ENCODE data around the gene POLR3A. TPM values are rescaled to one million over a fixed set of nuclear protein-coding genes. Genes with fewer than 3 reads are reported as not detected.
"Not testable (repeated sequence)": the region's sequence is repeated elsewhere in the genome, so short reads cannot be mapped to it uniquely, and the experiment has no call there.

Gene POLR3A
- polyA plus RNA-seq, 4 donors, result 16.1 to 19.7 (median 17.9) TPM

GRCh38 chr10:78025685-78026364 lies 3.5 kb downstream of the POLR3A start:
- DNase-seq (ENCODE audit: low read depth in 4 of 4, low spot score in 3 of 4), result no peak

- no peak for DNase-seq (ENCODE audit: low read depth in 4 of 4, low spot score in 3 of 4)
Observed at GRCh38 chr10:78023741-78024140, 5.6 kb downstream of the POLR3A start.

GRCh38 chr10:78021201-78021600 lies 8.1 kb downstream of the POLR3A start:
- no peak for DNase-seq (ENCODE audit: low read depth in 4 of 4, low spot score in 3 of 4)

DNA sequence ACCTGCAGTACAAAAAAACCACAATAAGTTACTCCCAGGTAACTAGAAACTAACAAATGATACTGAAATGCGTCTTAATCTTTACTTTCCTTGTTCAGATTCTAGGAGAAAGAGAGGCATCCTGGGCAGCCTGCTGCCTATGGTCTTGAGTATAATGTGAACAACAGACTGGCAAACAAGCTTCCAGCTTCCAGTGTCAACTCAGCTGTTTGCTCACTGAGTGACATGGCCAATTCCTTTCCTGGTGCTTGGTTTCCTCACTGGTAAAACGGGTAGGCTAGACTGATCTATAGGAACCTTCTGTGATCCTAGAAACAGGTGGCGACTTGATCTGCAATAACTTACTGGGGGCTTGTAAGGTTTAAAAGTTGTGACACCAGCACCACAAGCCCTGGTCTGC lies 10.1 kb downstream of the POLR3A start:
- no peak for DNase-seq (ENCODE audit: low read depth in 4 of 4, low spot score in 3 of 4)

- DNase-seq (ENCODE audit: low read depth in 4 of 4, low spot score in 3 of 4), result no peak
Observed at GRCh38 chr10:78017856-78018255, 11.5 kb downstream of the POLR3A start.

DNA sequence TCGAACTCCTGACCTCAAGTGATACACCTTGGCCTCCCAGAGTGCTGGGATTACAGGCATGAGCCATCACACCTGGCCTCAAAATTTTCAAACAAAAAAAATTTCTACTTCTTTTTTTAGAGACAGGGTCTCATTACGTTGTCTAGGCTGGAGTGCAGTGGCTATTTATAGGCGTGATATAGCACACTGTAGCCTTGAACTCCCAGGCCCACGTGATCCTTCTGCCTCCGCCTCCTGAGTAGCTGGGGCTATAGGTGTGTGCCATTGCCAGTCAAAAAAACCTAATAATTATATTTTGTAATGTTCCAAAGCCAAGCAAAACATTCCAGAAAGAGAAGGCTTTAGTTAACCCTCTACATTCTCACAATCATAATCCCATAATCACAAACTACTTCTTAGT lies 13.8 kb downstream of the POLR3A start:
- no peak for DNase-seq (ENCODE audit: low read depth in 4 of 4, low spot score in 3 of 4)

DNA sequence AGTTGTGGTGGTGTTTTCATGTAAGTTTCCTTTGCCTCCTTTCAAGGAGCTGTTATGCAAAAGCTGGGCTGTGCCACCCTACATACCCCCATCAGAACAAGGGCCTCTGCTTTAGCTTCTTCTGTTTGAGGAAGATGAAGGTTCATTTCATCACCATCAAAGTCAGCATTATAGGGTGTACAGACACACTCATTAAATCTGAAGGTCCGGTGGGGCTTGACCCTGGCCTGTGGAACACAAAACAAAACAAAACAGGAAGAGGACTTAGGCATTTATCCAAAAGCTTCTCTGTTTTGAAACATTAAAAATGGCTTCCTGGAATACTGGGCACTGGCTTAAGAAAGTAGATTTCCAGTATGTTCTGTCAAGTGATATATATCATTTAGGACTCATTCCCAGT lies 15.8 kb downstream of the POLR3A start:
- no peak for DNase-seq (ENCODE audit: low read depth in 4 of 4, low spot score in 3 of 4)

DNA sequence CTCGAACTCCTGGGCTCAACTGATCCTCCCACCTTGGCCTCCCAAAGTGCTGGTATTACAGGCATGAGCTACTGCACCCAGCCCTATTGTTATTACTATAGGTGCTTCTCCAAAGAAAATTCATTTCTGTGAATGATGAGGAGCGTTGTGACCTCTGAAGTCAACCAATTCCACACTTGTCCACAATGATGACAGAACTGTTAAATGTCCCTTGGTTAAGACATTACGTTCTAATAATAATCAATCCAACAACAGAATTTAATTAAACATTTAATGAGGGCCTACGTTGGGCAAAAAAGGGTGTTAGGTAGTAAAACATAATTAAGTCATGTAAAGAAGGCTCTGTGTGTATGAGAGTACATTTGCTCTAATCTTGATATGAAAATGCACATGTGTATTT lies 18.2 kb downstream of the POLR3A start:
- no peak for DNase-seq (ENCODE audit: low read depth in 4 of 4, low spot score in 3 of 4)

- no peak for DNase-seq (ENCODE audit: low read depth in 4 of 4, low spot score in 3 of 4)
Observed at GRCh38 chr10:78010278-78010677, 19.0 kb downstream of the POLR3A start.

- no peak for DNase-seq (ENCODE audit: low read depth in 4 of 4, low spot score in 3 of 4)
Observed at GRCh38 chr10:78009662-78010061, 19.7 kb downstream of the POLR3A start.

GRCh38 chr10:78007172-78007571 lies 22.1 kb downstream of the POLR3A start:
- no peak for DNase-seq (ENCODE audit: low read depth in 4 of 4, low spot score in 3 of 4)

GRCh38 chr10:78004215-78005026 lies 24.9 kb downstream of the POLR3A start:
- DNase-seq (ENCODE audit: low read depth in 4 of 4, low spot score in 3 of 4), result no peak

DNA sequence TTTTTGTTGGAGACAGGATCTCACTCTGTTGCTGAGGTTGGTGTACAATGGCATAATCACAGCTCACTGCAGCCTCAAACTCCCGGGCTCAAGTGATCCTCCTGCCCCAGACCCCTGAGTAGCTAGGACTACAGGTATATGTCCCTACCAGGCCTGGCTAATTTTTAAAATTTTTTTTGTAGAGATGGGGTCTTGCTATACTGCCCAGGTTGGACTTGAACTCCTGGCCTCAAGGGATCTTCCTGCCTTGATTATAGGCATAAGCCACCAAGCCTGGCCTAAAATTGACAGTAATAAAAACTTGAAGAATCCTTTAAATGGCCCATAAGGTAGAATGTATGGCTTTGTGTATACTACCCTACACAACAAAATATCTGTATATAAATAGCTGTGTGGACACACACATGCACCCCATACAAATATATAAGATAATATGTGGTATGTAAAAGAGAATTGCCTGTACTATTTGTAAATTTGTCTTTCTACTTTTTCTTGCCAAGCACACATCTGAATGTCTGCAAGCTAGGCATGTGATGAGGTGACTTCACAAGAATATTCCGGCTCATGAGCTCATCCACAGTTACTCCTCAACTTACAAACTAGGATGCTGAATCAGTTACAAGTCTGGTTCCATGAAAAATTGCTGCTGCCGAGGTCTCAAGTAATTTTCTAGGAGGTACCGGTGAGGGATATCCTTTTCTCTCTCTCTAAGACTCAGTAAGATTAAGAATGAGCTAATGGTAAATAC lies 26.6 kb downstream of the POLR3A start:
- DNase-seq (ENCODE audit: low read depth in 4 of 4, low spot score in 3 of 4), result no peak

GRCh38 chr10:78000956-78001472 lies 28.3 kb downstream of the POLR3A start:
- no peak for DNase-seq (ENCODE audit: low read depth in 4 of 4, low spot score in 3 of 4)

GRCh38 chr10:78000206-78000605 lies 29.1 kb downstream of the POLR3A start:
- no peak for DNase-seq (ENCODE audit: low read depth in 4 of 4, low spot score in 3 of 4)

DNA sequence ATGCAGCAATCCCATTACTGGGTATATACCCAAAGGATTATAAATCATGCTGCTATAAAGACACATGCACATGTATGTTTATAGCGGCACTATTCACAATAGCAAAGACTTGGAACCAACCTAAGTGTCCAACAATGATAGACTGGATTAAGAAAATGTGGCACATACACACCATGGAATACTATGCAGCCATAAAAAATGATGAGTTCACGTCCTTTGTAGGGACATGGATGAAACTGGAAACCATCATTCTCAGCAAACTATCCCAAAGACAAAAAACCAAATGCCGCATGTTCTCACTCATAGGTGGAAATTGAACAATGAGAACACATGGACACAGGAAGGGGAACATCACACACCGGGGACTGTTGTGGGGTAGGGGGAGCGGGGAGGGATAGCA lies 30.5 kb downstream of the POLR3A start:
- DNase-seq (ENCODE audit: low read depth in 4 of 4, low spot score in 3 of 4), result not testable (repeated sequence)

DNA sequence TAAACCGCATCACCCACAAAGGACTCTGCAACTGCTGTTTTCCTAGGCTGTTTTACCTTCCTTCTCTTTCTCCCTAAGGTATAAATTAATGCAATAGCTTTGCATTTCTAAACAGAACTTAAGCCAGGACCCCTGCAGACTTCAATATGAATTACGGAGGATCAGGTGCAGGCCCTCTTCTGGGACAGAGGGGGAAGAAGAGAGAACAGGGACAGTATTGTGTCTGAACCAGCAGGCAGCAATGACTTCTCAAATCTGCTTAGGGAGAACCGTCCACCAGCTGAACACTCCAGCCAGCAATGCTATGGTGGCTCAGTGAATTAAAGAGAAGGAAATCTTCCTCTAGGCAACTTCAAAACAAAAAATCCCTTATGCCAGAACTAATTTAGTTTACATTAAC lies 35.7 kb downstream of the POLR3A start:
- DNase-seq (ENCODE audit: low read depth in 4 of 4, low spot score in 3 of 4), result no peak

DNA sequence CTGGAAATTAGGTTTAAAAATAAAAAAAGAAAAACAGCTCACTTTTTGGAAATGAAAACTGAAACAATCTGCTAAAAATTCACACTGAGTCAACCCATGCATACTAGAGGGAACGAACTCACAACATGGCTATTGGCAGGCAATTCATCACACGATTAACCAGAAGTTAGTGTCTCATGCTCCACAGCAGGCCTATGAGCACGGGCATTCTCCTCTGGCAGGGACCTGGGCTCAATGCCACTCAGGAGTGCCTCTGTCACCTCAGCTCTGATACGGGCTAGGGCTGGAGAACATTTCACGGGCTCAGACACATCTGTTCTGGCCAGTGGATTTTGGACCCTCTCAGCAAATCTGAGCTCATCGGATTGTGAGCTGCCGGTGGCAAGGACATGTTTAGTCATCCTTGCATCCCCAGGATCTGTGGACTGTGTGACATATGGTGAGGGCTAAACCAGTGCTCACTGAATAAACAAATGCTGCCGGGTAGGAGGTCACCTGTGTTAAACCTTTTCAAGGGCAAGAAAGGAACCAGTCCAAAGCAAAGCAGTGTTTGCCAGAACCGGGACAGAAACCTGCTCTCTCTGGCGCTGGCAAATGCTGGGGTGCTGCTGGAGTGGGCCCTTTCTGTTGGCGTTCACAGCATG lies 40.1 kb downstream of the POLR3A start:
- no peak for DNase-seq (ENCODE audit: low read depth in 4 of 4, low spot score in 3 of 4)

GRCh38 chr10:77987671-77988255 lies 41.6 kb downstream of the POLR3A start:
- DNase-seq (ENCODE audit: low read depth in 4 of 4, low spot score in 3 of 4), result no peak

GRCh38 chr10:77984986-77985385 lies 44.3 kb downstream of the POLR3A start:
- DNase-seq (ENCODE audit: low read depth in 4 of 4, low spot score in 3 of 4), result no peak
